HepG2 (cell line): ENCODE results near the gene MXD3. TPM values are rescaled to one million over a fixed set of nuclear protein-coding genes. Genes with fewer than 3 reads are reported as not detected.

Experiments
- CHCHD3 ChIP-seq: sonication (generic); formaldehyde crosslinking; IDR thresholded peaks from 2 replicates; pipeline ENCODE4 v1.8.0; 2022; ENCODE audit warnings: mild to moderate bottlenecking, missing genetic modification reagents, moderate library complexity
- CREM ChIP-seq, 2 experiments: sonication (generic) in 1 of 2; formaldehyde crosslinking in 1 of 2; IDR thresholded peaks; 2 replicates each; pipeline versions ENCODE4 v1.4.0 to v1.6.1; 2016 to 2020; ENCODE audit warnings: antibody characterized with exemption in 1 of 2, mild to moderate bottlenecking in 1 of 2, missing genetic modification reagents in 1 of 2
- CSRNP2 ChIP-seq: sonication (generic); formaldehyde crosslinking; conservative IDR thresholded peaks from 2 replicates; pipeline ENCODE4 v1.8.0; 2022; ENCODE audit warnings: low read depth, missing genetic modification reagents
- EEA1 ChIP-seq: sonication (generic); formaldehyde crosslinking; IDR thresholded peaks from 2 replicates; pipeline ENCODE4 v1.5.1; 2020; ENCODE audit warnings: mild to moderate bottlenecking, missing genetic modification reagents, borderline replicate concordance
- GATAD1 ChIP-seq: IDR thresholded peaks from 2 replicates; pipeline ENCODE4 v1.6.1; 2016; ENCODE audit warnings: missing genetic modification reagents, missing compliant biosample characterization
- GMEB2 ChIP-seq: IDR thresholded peaks from 2 replicates; pipeline ENCODE4 v1.6.1; 2016; ENCODE audit warnings: missing biosample characterization, missing genetic modification reagents, low read depth
- GTF2F1 ChIP-seq: fragments of 150-350 bp; IDR thresholded peaks from 2 replicates; pipeline ENCODE4 v1.6.1; 2014; ENCODE audit warnings: low read length
- HBP1 ChIP-seq: IDR thresholded peaks from 2 replicates; pipeline ENCODE4 v1.6.1; 2016; ENCODE audit warnings: low read depth, control low read depth
- HMG20B ChIP-seq: conservative IDR thresholded peaks from 2 replicates; pipeline ENCODE4 v1.6.1; 2016; ENCODE audit warnings: missing genetic modification reagents, missing compliant biosample characterization
- JUND ChIP-seq: sonication (generic); formaldehyde crosslinking; IDR thresholded peaks from 2 replicates; pipeline ENCODE4 v1.8.0; 2022; ENCODE audit warnings: mild to moderate bottlenecking, missing genetic modification reagents
- PAWR ChIP-seq: sonication (generic); formaldehyde crosslinking; IDR thresholded peaks from 2 replicates; pipeline ENCODE4 v1.4.0; 2020; ENCODE audit warnings: missing genetic modification reagents, mild to moderate bottlenecking, borderline replicate concordance
- PCBP1 ChIP-seq: fragments of 200-400 bp; formaldehyde crosslinking; IDR thresholded peaks from 2 replicates; pipeline ENCODE4 v1.6.1; 2017; ENCODE audit warnings: mild to moderate bottlenecking, low read depth, low read length, borderline replicate concordance
- POGZ ChIP-seq: sonication (generic); formaldehyde crosslinking; IDR thresholded peaks from 2 replicates; pipeline ENCODE4 v1.4.0; 2020; ENCODE audit warnings: mild to moderate bottlenecking, missing genetic modification reagents
- POLR2A ChIP-seq, 2 experiments: IDR thresholded peaks; 2 replicates each; pipeline ENCODE4 v1.6.1; 2011; ENCODE audit warnings: low read depth in 2 of 2, low read length in 2 of 2, mild to moderate bottlenecking in 1 of 2, moderate library complexity in 1 of 2; ENCODE audit not compliant: insufficient read depth in 1 of 2
- RFXAP ChIP-seq: sonication (generic); formaldehyde crosslinking; IDR thresholded peaks from 2 replicates; pipeline ENCODE4 v1.4.0; 2020; ENCODE audit warnings: missing genetic modification reagents, borderline replicate concordance
- RXRB ChIP-seq: IDR thresholded peaks from 2 replicates; pipeline ENCODE4 v1.6.1; 2016; ENCODE audit warnings: borderline replicate concordance, missing genetic modification reagents, missing compliant biosample characterization
- SMAD1 ChIP-seq: sonication (generic); formaldehyde crosslinking; IDR thresholded peaks from 2 replicates; pipeline ENCODE4 v1.4.0; 2020; ENCODE audit warnings: missing genetic modification reagents, low read depth, mild to moderate bottlenecking, borderline replicate concordance
- ZBTB34 ChIP-seq: sonication (generic); formaldehyde crosslinking; IDR thresholded peaks from 2 replicates; pipeline ENCODE4 v1.8.0; 2022; ENCODE audit warnings: mild to moderate bottlenecking, missing genetic modification reagents
- ZBTB8A ChIP-seq: sonication (generic); formaldehyde crosslinking; IDR thresholded peaks from 2 replicates; pipeline ENCODE4 v1.4.0; 2020; ENCODE audit warnings: mild to moderate bottlenecking, low read depth, missing genetic modification reagents, borderline replicate concordance
- ZNF33A ChIP-seq: sonication (generic); formaldehyde crosslinking; IDR thresholded peaks from 2 replicates; pipeline ENCODE4 v1.5.1; 2020; ENCODE audit warnings: missing genetic modification reagents, mild to moderate bottlenecking, moderate library complexity, borderline replicate concordance
- ZNF367 ChIP-seq: sonication (generic); formaldehyde crosslinking; IDR thresholded peaks from 2 replicates; pipeline ENCODE4 v1.4.0; 2020; ENCODE audit warnings: missing genetic modification reagents, borderline replicate concordance
- ZNF773 ChIP-seq: sonication (generic); formaldehyde crosslinking; IDR thresholded peaks from 2 replicates; pipeline ENCODE4 v1.4.0; 2020; ENCODE audit warnings: missing genetic modification reagents, borderline replicate concordance
- ZNF780A ChIP-seq: sonication (generic); formaldehyde crosslinking; IDR thresholded peaks from 2 replicates; pipeline ENCODE4 v1.8.0; 2022; ENCODE audit warnings: mild to moderate bottlenecking, missing genetic modification reagents, moderate library complexity
- polyA plus RNA-seq, 8 experiments: library from polyadenylated mRNA; depleted of rRNA in 3 of 8; stranded (reverse) in 7 of 8; unstranded in 1 of 8; fragments of >200 nt; fragmentation: Illumina TruSeq in 4 of 8; extraction: Trizol in 4 of 8; gene quantifications; 2 replicates each; pipeline versions ENCODE4 v1.2.1 to v1.2.3, GENCODE V29; 2011 to 2016; ENCODE audit warnings: low read depth in 4 of 8, missing spikeins in 1 of 8, mixed read lengths in 1 of 8; ENCODE audit not compliant: insufficient read depth in 1 of 8
- total RNA-seq, 5 experiments: library from RNA; depleted of rRNA; stranded (reverse); fragments of >200 nt; fragmentation: Illumina TruSeq; extraction: Trizol; gene quantifications; 2 replicates each; pipeline ENCODE4 v1.2.3, GENCODE V29; 2016; ENCODE audit warnings: low read depth in 1 of 5

MXD3 gene
- total and polyA plus RNA-seq, 2 of the 13 experiments (the other 11 are each of a cell fraction or from before 2014, with no cell fraction given) = 10.5 to 12.8 TPM

- TF ChIP-seq POGZ (0 out of 2 replicates have a peak, but pooled peaks have one; percentile 30), HBP1 (CRISPR knock-in tag) (no peak), ZBTB8A (CRISPR knock-in tag) (no peak), SMAD1 (no peak; the same call in 1 of the 2 replicates), PCBP1 (no peak; the same call in 1 of the 2 replicates), ZNF773 (no peak), HMG20B (CRISPR knock-in tag) (no peak), ZNF780A (CRISPR knock-in tag) (no peak), JUND (CRISPR knock-in tag) (no peak), CREM (IDR thresholded peaks at IDR 0.05) (peak; percentile 89), CREM (CRISPR knock-in tag; IDR thresholded peaks at IDR 0.05) (no peak), RFXAP (CRISPR knock-in tag) (no peak), ZBTB34 (CRISPR knock-in tag) (no peak), GTF2F1 (no peak), RXRB (peak; percentile 42; the same call in 1 of the 2 replicates), POLR2A (IDR thresholded peaks at IDR 0.05; ENCODE audit: insufficient read depth in 1 of 2, low read depth in 2 of 2, low read length in 2 of 2) (peak; percentile 68), CHCHD3 (0 out of 2 replicates have a peak, but pooled peaks have one; percentile 57), PAWR (CRISPR knock-in tag) (no peak), ZNF367 (CRISPR knock-in tag) (no peak), ZNF33A (CRISPR knock-in tag) (peak; percentile 44; the same call in 1 of the 2 replicates), GATAD1 (CRISPR knock-in tag) (peak; percentile 97), EEA1 (CRISPR knock-in tag) (no peak), GMEB2 (CRISPR knock-in tag) (peak; percentile 78; the same call in 1 of the 2 replicates), CSRNP2 (CRISPR knock-in tag) (no peak)
Measured at GRCh38 chr5:177351392-177352329, 40.0 kb upstream of the MXD3 start, which contains the start of gene LMAN2 (continued).
